Activated effector memory CD4-positive, alpha-beta T cell treated with anti-CD3 and anti-CD28 coated beads, Interleukin-2, amount 50 U/mL, for 16 hours (primary cell): ENCODE data around the gene CABP2.
A peak's percentile ranks its signal among the peaks of the same experiment; 100 is the strongest.
"Not testable (repeated sequence)": the region's sequence is repeated elsewhere in the genome, so short reads cannot be mapped to it uniquely, and the experiment has no call there.

Experiments used
- DNase-seq: peaks from one replicate; pipeline ENCODE4 v3.0.0-alpha.2; 2020

The CABP2 gene

DNA sequence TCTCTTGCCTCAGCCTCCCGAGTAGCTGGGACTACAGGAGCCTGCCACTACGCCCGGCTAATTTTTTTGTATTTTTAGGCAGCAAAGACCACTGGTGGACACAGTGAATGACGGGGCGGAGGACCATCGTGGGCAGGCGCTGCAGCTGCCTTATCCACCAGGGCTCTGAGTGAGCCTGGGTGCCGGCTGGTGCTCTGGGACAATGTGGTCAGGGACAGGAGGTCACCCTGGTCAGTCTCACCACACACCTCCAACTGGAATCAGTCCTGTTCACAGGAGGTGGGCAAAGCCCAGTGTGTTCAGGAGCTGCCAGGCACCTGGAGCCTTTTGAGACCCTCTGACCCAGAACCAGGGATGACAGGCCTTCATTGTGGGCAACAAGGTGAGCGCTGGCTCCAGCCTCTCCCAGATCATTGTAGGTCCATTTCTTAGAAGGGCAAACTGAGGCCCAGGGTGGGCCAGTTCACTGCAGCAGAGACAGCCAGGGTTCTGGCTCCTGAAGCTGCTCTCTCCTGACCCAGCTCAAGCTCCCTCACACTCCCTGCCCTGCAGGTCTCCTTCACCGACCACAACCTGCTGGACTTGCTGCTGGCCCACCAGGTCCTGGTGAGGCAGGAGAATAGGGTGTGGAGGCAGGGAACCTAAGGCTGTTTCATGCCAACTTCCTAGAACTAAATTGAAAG lies 15.7 kb upstream of the CABP2 start:
- no peak for DNase-seq

DNA sequence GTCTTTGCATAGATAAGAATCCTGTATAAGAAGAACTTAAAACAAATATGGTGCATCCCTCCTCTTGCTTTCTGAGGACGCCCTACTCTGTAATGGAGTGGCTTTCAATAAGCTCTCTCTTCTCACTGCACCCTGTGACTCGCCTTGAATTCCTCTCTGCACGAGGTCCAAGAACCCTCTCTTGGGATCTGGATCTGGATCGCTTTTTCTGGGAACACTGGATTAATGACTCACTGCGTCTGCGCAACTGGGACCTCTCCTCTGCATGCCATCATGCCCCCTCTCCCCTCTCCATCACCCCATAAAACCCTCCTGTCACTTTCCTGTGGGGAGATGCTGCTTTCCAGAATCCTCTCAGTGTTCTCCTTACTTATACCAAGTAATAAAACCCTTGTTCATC lies 15.1 kb upstream of the CABP2 start:
- DNase-seq = no peak

DNA sequence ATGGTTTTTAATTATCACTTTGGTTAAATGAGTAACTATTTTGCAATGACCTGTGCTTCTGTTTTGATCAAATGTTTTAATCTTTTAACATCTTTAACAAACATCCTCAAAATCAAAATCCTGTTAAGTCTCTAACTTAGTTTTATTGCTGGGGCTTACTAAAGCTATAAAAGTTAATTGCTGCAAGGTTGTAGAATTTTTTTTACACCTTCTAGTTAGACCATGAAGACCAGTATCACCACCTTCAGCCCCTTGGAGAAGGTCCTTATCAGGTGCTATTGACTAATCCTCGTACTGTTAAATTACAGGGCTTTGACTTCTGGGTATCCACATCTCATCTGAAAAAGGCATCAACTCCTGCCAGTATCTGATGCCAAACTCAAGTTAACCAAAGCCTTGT lies 12.3 kb upstream of the CABP2 start:
- no peak for DNase-seq

DNA sequence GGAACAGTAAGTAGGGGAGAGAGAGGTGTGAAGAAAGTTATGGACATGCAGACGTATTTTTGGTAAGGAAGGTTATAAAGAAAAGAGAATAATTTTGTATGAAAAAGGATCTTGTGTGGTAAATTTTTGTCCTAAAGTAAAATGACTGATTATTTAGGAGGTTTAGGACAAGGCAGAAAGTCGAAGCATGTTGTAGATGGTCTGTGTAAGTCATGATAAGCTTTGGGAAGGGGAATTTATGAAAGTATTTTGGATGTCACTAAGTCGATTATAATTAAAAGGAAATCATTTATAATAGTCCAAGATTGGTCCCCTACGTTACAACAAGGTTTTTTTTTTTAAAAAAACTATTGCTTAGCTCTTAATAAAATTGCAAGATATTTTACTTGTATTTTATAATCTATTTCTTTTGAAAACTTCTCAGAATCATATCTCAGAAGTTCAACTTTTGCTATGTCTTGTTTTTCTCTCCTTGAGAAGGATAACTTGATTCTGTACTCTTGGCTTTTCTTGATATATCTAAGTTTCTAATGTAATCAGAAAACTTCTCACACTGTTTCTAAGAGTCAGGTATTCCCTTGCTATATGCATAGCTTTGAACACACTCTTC lies 10.9 kb upstream of the CABP2 start:
- DNase-seq = no peak

DNA sequence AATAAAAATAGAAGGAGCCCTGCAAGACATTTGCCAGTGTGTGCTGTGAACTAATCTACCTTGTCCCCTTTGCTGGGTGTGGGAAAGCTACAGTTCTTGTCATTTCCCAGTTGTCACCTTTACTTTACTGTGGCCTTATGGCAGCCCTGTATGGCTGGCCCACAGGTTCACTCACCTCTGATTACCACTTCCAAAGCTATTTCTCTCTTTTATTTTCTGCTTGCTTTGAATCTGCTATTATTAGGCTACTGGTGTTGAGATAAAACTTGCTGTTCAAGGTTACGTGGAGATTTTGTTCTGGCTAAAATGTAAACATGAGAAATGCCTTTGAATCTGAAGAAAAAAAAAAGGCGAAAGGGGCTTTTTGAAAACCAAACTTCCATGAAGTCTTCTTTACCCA lies 9.6 kb upstream of the CABP2 start:
- DNase-seq = no peak

DNA sequence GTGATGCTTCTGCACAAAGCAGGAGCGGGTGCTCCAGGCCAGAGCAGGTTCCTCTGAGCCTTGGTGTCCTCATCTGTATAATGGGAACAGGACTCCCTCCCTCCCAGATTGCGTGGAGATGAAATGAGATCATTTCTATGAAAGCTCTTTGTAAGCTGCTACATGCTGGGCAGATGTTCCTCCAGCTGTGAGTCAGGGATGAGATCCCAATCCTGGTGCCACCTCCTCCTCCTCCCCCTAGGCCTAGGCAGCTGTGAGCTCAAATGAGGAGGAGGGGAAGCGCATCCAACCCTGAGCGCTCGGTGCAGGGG lies 7.0 kb upstream of the CABP2 start:
- no peak for DNase-seq

DNA sequence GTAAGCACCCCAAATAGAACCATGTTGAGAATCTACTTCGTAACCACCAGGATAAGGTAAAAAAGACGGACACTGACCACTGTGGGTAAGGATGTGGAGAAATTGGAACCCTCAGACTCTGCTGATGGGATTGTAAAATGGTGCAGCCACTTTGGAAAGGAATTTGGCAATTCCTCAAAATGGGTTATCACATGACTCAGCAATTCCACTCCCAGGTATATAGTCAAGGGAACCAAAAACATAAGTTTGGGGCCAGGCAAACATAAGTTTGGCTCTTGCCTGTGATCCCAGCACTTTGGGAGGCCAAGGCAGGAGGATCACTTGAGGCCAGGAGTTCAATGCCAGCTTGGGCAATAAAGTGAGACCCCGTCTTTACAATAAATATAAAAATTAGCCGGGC lies 5.1 kb upstream of the CABP2 start:
- no peak for DNase-seq

DNA sequence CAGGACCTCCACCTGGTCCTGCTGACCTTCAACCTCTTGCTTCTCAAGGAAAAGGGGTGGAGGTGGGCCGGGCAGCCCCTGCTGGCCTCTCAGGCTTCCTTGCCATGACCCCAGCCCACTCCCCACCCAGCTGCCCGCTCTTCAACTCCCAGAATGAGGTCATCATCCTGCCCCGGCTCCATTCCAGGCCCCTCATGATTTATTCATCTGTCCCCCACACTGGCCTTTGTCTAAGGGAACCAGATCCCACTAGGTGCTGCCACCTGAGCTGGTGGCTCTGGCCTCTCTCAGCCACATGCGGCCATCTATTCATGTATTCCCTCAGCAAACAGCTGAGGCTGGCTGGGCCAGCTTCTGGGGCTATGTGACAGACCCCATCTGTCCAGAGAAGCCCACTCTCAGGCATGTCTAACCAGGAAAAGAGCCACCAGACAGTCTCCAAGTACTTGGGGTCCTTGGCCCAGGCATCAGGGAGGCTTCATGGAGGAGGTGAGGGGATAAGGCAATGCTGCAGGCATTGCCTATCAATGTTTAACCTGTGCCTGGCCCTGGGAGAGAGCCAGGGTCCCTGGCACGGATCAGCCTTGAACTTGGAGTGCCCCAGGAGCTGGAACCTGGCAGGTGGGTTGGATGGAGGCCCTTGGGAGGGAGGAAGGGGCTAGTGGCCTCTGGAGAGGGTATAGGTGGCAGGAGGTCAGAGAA lies 2.2 kb upstream of the CABP2 start:
- no peak for DNase-seq

DNA sequence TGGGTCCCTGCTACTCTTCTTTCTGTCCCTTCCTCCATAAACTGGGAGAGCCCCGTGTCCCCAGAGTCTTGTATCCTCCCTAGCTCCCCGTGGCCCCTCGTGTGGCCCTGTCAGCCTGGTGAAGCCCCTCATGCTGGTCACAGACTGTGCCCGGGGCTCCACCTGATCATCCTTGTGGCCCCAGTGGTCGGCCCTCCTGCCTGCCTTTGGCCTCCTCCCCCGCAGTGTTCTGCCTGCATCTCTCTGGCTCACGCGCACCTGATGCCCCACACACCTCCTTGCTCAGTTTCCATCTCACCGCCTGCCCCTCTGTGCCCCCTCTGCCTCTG lies 1.2 kb upstream of the CABP2 start:
- no peak for DNase-seq

DNA sequence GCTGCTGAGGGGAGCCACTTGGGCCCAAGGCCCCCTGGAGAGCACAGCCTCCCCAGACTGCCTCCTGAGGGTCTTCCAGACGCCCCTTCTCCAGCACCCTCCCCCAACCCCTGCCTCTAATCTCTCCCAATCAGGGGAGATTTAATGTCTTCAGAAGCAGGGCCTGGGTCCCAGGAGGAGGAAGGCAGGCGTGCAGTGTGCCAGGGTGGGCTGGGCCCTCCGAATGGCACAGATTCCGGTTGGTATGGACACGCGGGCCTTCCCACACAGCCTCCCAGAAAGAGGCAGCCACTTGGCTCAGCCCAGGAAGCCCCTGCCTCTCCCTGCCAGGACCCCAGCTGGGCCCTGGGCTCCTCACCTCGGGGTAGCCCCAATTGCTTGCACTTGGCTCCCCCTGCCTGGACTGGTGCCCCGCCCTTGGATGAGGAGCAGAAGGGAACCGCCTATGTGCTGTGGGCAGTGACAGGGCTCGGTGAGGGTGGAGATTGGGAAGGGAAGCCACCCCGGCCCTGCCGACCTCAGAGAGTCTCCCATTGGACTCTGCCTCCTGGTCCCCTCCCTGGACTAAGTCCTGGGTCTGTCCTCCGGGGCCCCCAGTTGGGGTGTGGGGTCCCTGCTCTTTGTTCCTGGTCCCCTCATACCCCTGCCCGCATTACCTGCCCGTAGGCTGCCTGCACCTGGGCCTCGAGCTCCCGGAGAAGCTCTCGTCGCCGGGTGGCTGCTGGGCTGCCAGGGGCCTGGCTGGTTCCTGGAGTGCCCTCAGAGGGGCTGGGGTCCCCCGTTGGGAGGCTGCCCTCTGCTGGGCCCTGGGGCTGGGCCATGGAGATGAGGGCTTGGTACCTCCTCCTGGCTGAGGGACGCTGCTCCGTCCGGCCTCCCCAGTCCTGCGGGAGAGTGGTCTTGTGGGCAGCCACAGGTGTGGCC lies 572 bp upstream of the CABP2 start:
- no peak for DNase-seq

DNA sequence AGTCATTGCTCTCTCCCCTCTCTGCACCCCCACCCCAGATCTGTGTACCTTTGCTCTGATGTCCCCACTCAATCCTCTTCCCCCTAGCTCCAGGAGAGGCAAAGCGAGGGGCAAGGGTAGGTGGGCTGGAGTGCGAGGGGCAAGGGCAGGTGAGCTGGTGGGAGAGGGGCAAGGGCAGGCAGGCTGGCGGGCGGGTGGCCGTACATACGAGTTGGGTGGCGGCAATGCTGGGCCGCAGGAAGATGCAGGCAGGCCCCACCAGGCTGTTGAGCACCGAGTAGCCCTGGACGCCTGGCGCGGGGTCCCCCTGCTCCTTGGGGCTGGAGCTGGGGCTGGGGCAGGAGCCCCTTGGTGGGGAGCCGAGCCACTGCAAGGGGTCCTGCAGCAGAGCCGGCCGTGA lies 908 bp downstream of the CABP2 start:
- no peak for DNase-seq

DNA sequence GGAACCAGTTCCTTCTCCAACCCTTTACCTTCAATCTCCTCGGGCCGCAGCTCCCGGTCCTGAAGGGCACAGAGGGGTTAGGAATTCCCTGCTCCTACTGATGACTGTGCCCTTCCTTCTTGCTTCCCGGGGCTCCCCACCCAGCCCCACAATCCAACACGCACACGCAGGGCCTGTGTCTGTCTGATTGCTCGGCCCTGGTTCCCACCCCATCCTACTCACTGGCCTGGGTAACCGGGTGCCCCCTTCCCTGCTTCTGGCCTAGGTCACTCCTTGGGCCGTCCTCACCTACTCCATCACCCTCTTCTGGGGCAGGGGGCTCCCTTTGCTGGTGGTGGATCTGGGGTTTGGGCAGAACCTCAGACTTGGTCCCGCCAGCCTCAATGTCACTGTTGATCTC lies 1.3 kb downstream of the CABP2 start:
- no peak for DNase-seq

DNA sequence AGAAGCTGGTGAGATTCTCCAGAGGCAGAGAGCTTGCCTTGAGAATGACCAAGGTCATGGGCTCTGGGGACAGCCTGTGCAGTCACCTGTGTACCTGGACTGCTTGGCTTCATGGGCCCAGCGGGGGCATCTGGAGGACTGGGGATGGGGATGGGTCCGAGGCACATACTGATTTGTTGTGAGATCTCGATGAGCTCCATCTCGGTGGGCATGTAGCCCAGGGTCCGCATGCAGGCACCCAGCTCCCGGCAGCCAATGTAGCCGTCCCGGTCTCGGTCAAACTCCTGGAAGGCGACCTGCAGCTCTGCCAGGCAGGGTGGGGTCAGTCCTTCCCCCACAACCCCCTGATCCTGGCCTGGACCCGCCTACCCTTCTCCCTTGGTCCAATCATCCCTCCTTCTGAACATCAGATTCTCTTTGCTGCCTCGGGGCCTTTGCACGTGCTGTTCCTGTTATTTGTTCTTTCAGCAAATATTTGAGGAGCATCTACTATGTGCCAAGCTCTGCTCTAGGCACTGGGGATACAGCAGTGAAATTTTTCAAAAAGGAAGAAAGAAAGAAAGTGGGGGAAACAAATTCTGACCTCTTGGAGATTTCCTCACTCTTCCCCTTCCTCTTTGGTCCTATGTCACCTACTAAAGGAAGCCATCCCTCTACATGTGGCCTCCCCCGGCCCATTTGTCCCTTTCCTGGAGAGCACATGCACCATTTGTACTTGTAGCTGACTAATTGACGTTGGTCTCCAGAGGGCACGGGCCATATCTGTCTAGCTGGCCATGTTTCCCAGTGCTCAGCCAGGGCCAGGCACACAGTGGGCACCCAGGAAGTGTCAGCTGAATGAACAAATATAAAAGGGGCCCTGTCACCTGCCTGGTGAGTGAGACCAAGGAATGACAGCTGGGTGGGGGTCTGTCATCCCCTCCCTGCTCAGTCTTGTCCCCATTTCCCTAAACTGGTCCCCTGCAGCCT lies 2.1 kb downstream of the CABP2 start:
- peak; percentile 58 for DNase-seq

DNA sequence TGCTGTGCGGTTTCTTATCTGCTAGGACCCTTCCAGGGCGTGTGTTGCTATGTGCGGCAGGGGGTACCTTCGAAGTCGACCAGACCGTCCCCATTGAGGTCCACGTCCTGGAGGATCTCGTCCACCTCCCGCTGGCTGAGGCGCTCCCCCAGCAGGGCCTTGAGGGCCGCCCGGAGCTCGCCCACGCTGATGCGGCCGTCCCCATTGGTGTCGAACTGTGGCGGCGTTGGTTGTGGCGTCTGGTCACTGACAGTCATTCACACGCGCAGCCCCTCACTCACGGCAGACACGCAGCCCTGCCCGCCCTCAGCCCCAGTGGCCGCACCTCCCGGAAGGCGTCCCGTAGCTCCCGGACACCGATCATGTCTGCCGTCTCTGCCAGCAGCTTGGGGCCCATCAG lies 3.5 kb downstream of the CABP2 start:
- peak; percentile 61 for DNase-seq

DNA sequence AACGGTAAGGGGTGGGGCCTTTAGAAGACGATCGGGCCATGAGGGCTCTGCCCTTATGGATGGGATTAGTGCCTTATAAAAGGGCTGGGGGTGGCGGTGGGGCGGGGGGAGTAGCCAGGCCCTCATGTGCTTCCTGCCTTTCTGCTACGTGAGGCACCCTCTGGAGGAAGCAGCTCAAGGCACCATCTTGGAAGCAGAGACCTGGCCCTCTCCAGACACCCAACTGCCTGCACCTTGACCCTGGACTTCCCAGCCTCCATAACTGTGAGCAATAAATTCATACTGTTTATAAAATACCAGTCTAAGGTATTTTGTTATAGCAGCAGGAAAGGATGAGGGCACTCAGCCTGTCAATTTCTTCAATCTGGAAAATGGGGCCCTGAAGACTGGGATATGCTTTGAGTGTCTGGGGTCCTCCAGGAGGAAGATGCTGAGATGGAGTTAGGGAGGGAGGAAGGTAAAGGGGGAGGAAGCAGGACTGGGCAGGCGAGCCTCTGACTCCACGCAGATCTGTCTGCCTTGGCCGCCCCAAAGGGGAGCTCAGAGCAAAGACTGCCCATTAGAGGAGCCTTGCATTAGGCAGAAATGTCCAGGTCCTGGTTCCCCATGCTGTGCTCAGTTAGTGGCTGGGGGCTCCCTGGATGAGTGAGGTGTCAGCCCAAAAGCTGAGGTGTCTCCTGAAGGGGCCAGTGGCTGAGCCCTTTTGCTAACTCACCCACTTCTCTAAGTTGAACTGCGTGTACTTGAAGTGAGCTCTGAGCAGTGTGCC lies 5.3 kb downstream of the CABP2 start:
- peak; percentile 53 for DNase-seq

DNA sequence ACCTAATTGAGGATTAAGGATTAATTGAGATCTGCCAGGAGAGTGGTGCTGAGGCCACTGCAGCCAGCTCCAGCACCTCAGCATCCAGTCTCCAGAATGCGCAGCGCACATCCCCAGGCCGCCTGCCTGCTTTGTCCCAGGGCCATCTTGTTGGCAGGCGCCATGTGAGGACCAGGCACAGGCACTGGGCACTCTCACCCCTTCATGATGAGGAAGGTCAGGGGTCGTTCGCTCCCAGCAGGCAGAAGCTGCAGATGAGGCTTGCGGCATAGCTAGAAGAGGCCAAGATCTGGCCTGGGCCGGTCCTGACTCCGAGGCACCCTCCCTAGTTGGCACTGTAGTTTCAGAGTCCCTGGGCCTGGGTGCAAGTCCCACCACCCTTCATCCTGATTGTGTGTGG lies 6.4 kb downstream of the CABP2 start:
- no peak for DNase-seq

DNA sequence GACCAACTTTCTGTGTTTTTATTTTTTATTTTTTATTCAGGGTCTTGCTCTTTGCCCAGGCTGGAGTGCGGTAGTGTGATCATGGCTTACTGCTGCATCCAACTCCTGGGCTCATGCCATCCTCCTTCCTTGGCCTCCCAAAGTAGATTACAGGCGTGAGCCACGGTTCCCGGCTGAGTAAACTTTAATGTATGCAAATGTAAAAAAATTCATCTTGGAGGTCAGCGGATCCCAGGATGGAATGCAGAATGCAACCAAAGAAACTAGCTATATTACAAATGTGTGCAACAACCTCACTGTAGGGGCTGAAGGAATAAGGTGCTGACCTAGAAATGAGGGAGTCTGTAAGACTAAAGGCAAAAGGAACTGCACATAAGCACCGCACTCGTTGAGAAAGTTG lies 9.1 kb downstream of the CABP2 start:
- no peak for DNase-seq

DNA sequence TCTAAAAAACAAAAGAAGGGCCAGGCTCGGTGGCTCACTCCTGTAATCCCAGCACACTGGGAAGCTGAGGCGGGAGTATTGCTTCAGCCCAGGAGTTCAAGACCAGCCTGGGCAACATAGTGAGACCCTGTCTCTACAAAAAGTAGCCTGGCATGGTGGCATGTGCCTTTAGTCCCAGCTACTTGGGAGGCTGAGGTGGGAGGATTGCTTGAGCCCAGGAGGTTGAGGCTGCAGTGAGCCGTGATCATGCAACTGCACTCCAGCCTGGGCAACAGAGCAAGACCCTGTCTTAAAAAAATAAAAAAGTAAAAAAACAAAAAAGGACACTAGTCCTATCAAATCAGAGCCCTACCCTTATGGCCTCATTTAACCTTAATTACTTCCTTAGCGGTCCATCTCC lies 11.7 kb downstream of the CABP2 start:
- not testable (repeated sequence) for DNase-seq

DNA sequence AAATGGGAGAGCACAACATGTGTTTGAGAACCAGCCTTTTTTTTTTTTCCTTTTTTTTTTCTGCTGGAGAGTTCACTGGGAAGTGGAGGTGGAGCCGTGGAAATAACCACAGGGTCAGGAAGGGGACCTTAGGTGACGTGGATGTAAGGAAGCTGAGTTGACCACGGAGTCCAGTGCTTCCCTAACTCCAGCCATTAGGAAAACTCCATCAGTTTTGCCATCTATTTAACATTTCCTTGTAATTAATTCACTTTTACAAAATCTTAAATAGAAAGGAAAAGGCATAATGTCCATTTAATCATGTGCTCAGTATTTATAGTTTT lies 13.3 kb downstream of the CABP2 start:
- no peak for DNase-seq

DNA sequence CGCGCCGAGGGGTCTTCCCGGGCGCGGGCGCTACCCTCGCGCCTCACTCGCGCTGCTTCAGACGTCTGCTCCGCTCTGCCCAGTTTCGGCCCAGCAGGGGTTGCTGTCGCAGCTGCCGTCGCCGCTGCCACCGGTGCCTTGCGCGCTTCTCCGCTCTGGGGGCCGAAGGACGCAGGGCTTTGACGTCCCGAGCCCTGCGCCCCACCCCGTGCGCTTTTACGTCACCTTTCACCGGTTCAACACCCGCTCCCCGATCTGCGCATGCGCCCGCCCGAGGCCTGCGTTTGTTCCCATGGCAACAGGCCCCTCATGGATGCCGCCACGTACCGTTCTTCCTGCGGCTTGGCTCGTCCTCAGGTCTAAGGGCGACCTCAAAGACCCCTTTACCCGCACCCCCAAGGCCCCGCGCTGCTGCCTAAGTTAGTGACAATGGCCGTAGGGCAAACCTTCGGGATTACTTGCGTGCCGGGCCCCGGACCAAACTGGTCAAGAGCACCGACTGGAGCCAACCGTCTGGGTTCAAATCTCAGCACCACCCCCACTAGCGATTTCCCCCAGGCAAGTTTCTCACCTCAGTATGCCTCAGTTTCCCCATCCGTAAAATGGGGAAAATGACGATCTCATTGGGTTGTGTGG lies 14.6 kb downstream of the CABP2 start:
- peak; percentile 99 for DNase-seq

DNA sequence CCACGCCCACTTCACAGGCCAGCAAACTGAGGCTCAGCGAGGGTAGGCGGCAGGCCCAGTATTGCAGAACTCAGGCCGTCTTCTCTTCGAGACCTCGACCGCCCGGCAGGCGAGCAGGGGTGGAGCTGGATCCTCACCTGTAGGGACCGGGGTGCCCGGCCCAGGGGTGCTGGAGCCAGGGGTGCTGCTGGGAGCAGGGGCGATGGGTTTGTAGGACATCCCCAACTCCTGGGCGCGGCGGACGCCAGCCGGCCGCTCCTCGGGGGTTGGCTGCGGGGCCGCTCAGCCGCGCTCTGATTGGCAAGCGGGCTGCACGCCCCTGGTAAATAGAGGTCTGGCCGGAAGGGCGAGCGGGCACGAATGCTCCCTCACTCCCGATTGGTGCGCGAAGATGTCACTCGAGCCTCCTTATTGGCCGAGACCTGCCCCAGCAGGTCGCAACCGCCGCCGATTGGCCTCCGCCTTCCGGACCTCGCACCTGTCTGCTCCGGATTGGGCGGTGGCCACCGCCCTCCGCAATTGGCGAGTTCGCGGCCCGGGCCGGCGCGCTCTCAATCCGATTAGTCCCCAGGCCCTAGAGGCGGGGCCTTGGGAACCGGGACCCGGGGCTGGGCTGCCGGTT lies 15.3 kb downstream of the CABP2 start, which contains the start of gene CDK2AP2:
TSS of gene CDK2AP2 (minus strand) at position 299 of the 622 bp plus-strand sequence. CDS start at position 219, 80 bp downstream.
- peak; percentile 99 for DNase-seq
